ENCODE data around the gene HEPACAM.

DNA sequence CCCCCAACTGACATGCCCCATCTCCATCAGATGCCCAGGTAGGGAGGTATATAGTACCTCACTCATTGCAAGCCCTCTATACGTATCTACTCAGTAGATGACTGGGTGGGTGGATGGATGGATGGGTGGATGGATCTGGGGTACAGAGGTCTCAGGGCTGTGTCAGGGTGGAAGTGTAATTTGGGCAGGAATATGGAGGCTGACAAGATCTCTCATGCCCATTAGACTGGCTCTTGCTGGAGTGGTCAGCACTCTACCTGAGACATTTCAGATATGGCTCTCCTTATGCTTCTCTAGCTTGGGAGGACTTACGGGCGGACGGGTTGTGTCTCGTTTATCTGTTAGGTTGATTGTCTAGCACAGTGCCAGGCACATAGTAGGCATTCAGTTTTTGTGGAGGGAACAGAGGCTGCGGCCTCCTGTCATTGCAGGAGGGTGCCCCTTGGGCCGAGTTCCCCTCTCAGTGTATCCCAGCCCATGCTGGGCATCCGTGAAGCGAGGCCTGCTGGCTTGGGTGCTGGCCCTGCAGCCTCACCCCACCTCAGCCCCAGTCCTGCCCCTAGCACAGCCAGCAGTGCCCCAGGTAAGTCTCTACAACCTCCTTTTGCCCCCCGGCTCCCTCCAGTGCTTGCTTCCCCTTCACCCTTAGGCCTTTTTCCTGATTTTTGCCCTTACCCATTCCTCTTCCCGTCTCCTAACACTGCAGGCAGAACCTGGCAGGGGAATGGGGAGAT lies 56.9 kb downstream of the HEPACAM start:
- TF ChIP-seq, protein P1, sequence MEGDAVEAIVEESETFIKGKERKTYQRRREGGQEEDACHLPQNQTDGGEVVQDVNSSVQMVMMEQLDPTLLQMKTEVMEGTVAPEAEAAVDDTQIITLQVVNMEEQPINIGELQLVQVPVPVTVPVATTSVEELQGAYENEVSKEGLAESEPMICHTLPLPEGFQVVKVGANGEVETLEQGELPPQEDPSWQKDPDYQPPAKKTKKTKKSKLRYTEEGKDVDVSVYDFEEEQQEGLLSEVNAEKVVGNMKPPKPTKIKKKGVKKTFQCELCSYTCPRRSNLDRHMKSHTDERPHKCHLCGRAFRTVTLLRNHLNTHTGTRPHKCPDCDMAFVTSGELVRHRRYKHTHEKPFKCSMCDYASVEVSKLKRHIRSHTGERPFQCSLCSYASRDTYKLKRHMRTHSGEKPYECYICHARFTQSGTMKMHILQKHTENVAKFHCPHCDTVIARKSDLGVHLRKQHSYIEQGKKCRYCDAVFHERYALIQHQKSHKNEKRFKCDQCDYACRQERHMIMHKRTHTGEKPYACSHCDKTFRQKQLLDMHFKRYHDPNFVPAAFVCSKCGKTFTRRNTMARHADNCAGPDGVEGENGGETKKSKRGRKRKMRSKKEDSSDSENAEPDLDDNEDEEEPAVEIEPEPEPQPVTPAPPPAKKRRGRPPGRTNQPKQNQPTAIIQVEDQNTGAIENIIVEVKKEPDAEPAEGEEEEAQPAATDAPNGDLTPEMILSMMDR (IDR thresholded peaks at IDR 0.05), result no peak
- TF ChIP-seq POLR2A (IDR thresholded peaks at IDR 0.05), result no peak
